HG03521 (cell line): ENCODE results near the gene LGALSL.
"Not testable (repeated sequence)": the region's sequence is repeated elsewhere in the genome, so short reads cannot be mapped to it uniquely, and the experiment has no call there.

Source experiments
- ATAC-seq: cut with Tn5 transposase; IDR thresholded peaks from one replicate; pipeline ENCODE4 v1.9.1; 2021; ENCODE audit warnings: mild to moderate bottlenecking, moderate library complexity; ENCODE audit not compliant: unreplicated experiment

The LGALSL gene

DNA sequence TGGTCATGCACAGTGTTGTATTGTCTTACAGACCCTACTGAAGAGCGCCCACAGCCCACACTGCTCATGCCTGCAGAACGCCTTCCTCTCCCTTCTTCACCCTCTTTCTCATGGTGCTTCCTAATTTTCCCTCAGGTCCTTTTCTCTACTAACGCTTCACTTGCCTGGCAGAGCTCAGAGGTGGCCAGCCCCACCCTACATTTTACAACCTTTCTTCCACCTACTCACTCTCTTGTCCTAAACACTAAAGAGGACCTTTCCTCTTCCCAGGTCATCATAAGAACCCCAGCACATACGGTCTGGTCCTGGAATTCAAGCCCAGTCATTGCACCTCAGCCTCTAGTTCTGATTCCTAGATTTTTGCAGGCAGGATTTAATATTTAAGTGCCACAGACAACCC, 11.7 kb upstream of the LGALSL start:
- no peak for ATAC-seq

DNA sequence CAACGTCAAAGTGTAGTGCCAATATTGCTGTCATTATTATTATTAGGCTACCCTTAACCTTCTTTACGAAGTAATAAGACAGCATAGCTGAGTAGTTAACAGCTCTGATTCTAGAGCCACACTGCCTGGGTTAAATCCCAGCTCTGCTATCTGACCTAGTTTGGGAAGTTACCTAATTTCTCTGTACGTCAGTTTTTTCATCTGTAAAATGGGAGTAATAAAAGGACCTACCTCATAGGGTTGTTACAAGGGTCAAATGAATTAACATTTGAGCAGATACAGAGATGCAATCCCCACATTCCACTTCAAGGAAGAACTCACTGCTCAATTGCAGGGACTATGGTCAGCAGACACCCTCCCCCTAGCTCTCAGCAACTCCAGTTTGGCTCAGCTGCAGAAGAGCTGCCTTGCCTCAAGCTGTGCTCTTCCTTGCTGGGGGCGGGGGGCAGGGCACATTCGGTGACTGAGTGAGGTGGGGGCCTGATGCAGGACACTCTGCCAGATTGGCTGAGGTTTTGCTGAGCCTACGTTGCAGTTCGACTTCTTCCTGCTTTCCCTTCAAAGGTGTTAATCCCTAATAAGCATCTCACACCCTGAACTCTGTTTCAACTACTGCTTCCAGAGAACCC, 11.0 kb upstream of the LGALSL start:
- no peak for ATAC-seq

DNA sequence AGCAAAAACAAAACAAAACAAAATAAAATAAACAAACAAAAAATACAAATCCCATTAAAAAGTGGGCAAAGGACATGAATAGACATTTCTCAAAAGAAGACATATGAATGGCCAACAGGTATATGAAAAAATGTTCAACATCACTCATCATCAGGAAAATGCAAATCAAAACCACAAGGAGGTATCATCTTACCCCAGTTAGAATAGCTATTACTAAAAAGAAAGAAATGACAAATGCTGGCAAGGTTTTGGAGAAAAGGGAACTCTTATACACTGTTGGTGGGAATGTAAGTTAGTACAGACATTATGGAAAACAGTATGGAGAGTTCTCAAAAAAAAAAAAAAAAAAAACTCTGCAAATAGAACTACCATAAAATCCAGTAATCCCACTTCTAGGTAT, 8.0 kb upstream of the LGALSL start:
- not testable (repeated sequence) for ATAC-seq

DNA sequence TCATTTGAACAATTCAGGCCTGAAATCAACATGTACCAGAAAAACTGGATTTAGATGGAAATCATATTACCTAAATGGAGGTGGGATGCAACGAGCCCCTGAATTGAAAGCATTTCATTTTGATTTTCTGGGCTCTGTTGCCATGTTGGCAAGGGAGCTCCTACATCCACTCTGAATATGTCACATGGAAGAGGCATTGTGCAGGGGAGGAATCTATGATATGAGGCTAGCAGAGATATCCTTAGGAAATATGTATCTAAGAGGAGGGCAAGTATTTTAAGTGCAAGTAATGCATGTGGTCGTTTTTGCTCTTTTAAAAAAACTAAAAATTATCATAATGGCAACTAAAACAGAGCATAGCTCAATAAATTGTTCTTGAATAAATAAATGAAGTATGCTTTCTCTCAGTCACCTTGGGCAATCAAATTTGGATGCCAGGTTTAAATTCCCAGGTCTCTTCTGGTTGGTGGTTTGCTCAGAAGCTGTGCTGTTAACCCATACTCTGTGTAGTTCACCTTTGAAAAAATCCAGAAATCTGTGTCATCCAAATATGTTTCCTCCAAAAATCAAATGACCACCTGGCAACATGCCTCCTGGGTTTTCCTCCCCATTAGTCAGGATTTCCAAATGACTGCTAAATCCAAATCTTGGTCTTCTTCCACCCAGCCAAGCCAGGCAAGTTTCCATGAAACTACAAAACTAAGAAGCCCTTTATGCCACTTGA, 6.5 kb upstream of the LGALSL start:
- no peak for ATAC-seq

DNA sequence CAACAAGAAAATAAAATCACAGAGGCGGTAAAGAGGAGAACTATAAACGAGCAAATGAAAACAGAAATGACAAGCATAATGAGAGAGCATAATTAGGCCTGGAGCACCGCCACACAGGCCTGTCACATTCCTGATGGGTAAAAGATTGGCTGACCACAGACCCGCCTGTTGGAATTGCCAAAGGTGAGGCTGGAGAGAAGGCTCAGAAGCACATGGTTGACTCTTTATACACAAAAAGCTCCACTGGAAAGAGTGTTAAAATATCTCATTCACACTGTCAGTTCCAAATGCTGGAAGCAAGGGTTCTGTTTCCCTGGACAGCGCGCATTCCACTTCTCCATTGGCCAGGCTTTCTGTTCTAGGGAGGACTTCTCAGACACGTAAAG, 5.9 kb upstream of the LGALSL start:
- ATAC-seq, result no peak

DNA sequence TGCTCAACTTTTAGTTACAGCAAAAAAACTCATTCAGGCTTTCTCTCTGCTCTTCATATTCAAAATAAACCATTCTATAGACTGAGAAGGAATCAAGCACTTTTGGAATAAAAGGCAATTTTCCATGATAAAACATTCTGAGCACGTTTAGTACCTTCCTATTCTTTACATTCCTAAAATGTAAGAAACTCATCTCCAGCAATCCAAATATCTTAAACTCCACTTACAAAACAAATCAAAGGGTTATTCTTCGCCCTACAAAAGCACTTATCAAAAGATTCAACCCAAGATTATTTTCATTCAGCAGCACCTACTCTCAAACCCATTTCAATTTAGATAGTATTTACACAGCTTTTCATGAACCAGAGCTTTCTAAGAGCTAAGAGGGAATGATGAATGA, 2.9 kb upstream of the LGALSL start:
- ATAC-seq, result no peak

DNA sequence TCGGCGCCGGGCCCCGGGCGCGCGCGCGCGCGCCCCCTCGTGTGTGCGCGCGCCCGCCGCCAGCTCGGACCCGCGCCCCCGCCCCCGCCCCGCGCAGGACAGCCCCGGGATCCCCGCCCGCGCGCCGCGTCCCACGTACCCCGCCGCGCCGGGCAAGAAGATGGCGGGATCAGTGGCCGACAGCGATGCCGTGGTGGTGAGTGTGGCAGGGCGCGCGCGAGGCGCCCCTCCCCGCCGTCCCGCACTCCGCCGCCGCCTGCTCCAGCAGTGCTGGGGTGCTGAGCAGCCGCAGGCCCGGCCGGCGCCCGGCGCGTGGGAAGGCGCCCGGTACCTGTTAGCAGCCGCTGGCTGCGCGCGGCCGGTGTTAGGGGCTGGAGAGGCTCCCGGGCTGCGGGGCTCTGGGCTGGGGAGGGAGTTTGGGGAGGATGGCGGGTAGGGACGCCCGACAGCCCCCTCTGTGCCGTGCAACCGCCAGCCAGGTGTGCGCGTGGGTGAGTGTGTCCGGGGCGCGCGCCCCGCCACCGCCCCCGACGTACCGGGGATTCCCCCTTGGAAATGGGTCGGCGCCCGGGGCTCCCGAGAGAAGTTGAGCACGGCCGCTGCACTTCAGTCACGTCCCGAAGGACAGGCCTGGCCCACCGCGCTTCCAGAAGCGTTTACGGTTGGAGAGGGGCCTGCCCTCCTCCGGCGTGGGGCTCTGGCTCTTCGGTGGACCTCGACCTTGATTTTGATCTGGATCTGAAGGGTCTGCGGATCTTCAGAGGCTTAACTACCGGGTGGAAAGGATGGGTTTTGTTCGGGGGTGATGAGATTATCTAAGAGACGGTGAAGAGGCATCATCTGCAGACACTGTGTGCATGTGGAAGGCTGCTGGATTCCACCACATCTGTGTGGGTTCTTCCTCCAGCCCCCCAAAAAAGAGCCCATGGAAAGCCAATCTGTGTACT, 697 bp downstream of the LGALSL start:
- ATAC-seq, result peak; percentile 39

DNA sequence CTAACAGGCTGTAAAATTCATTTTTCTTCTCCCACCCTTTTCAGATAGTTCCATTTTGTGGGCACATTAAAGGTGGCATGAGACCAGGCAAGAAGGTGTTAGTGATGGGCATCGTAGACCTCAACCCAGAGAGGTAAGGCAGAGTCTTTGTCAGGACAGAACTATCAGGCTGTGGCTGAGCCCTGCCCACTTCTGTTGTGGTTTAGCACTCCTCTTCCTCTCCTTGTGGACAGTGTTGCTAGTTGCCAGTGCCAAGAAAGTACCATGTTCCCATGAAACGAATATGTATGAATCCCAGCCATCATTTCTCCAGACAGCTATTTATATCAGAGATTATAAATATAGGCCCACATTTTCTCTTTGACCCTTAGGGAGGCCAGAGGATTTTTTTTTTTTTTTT, 1.6 kb downstream of the LGALSL start:
- ATAC-seq, result no peak

DNA sequence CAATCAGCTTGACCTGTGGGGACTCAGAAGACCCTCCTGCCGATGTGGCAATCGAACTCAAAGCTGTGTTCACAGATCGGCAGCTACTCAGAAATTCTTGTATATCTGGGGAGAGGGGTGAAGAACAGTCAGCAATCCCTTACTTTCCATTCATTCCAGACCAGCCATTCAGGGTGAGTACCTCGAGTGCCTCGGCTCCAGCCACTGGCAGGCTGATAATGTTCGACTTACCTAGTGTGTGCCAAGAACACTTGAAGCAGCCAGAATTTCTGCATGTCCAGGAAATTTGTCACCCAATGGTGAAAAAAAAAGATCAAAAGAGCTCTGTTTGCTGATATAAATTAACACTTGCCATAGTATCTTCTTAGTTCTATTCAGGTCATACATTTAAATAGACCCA, 2.3 kb downstream of the LGALSL start:
- no peak for ATAC-seq

DNA sequence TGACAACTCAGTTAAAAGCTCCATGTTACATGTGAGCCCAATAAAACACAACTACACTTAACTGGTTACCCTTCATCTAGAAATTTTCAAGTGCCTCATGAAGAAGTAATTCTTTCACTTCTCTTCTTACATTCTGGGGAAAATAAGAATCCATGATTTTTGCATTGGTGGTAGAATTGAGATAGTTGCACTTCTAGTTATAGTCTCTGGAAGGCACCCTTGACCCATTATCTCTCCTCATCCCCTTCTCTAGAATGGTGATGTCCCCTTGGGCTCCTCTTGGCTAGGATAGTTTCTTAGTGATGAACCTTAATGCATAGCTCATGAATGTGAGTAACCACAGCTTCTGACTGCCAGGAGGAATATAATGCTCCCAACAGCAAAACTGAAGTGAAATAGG, 3.6 kb downstream of the LGALSL start:
- ATAC-seq, result no peak

DNA sequence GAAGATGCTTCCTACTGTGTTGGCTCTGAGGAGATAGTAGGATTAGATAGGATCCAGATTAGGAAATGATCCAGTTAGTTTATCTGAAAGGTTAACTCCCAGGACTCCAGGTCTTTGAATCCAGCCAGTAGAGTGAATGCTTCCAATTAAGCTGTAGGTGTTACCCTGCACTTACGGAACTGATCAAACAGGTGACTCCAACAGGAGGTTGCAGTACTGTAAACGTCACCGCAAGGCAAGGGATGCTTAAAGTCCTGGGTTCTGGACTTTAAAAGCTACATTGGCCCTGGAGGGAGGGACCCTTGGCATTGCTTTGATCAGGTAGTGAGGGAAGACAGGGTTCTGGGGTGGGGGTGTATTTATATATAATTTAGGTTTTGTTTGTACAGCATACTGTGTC, 5.6 kb downstream of the LGALSL start:
- ATAC-seq, result no peak

DNA sequence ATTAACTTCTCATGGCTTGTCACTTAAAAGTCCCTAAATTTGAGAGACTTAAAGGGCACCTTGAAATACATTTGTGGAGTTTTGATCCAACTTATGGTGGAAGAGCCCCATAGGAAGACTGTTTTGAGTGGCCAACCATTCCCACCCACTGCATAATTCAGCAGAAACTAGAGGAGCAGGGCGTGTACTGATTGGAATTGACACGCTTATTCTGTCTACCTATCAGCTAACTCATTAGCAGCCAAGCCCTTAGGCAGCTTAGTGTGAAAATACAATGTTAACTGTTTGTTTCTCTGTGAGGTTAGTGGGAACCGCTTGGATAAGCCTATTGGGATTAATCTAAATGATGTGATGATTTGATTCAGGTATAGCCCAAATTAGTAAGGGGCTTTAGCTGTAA, 6.4 kb downstream of the LGALSL start:
- no peak for ATAC-seq

DNA sequence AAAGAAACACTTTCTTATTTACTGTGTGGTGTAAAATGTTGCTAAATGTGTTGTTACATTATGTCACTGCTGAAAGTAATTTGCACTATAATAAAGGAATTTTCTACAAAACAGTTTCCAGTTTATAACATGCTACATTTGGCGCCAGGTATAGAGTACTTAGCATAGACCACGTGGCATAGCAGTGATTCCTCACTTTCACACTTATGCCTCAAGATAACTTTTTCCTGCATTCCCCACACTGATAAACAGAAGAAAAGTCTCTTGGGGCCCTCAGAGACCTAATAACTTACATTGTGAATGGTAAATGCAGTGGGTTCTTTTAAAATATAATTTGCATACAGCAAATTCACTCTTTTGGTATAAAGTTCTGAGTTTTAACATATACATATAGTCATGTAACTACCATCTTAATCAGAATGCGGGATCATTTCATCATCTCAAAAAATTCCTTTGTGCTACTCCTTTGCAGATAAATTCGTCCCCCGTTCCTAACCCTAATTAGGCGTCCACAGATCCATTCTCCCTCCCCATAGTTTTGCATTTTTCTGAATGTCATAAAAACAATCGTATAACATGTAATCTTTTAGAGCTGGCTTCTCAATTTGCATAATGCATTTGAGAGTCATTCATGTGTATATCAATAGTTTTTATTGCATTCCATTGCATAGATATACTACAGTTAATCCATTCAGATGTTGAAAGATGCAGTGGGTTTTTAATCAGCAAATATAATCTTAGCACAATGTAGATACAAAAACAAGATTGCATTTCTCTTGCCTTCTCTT, 7.5 kb downstream of the LGALSL start:
- no peak for ATAC-seq

DNA sequence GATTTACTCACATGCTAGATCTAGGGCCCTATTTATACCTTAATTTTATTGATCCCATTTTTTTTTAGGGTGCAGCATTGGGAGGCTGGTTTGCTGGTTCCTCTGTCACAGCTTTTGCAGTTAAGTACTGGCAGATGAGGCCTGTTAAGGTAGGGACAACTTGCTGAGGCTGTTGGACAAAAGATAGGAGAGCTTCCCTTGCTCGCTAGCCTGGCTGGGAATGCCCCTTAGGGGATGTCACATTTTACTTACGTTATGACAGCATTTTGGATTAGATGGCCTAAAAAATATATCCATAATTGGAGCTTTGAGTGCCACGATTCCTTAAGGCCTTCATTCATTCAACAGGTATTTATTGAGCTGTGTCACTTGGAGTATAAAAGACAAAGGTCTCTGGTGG, 8.2 kb downstream of the LGALSL start:
- no peak for ATAC-seq

DNA sequence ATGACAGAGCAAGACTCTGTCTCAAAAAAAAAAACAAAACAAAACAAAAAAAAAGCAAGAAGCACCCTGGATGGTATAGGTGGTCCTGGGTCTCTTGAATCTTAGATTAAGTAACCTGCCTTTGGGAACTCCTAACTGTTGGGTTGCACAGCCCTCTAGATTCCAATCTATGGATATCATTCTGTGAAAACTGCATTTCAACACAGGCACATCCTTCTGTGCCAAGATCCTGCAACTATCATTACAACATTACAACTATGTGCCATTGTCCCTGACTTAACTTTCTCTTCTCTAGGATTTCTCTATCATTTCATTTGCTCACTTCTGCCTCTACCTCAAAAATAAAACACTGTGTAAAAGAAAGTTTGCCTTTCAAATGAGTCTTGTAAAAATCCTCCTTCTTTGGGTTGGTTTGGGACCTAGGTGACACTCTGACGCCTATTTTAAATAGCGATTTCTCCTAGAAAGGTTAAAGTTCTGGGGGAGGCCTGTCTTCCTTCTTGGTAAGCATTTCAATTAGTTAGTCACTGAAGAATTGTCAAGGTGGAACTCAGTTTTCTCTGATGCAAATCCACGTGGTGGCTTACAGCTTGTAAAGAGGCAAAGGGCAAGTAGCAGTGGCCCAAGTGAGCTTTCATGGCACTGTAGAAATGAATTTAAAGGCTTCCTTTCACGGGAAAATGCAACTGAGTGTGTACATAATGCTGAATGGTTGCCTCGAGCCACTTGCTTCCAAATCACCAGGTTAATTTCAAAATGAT, 9.2 kb downstream of the LGALSL start:
- no peak for ATAC-seq

DNA sequence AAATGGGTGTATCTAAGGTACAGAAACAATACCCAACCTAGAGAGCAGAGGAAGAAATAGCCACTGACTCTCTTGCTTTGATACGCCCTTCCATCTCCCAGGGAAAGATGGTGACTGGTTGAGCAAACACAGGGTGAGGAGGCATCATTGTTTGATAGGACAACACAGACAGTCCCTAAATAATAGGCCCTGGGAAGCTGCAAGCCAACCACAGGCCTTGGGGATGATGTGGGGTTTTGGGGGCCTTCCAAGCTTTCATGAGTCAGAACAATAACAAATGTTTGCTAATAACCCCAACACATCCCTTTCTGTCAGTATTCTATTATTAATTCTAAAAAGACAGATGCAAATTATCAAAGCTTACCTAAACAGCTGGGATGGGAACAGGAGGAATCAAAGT, 9.8 kb downstream of the LGALSL start:
- ATAC-seq, result no peak

DNA sequence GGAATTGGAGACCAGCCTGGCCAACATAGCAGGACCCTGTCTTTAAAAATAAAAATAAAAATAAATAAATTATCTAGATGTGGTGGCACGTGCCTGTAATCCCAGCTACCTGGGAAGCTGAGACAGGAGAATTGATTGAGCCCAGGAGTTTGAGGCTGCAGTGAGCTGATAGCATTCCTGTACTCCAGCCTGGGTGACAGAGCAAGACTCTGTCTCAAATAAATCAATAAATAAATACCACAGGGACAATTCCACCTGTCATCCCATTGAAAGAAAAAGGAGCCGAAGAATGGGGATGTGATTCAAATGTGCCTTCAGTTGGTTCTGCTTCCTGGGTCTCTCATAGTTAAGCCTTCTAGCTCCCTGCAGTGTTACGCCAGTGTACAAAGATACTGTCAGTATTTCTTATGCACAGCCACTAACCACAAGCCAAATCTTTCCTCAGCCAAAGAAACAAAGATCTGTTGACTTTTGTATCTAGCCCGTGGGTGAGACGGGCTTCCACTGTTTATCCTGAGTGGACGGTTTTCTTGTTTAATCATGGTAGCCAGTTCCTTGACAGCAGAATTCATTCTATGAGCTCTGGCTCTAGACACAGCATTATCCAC, 12.6 kb downstream of the LGALSL start:
- ATAC-seq, result no peak

DNA sequence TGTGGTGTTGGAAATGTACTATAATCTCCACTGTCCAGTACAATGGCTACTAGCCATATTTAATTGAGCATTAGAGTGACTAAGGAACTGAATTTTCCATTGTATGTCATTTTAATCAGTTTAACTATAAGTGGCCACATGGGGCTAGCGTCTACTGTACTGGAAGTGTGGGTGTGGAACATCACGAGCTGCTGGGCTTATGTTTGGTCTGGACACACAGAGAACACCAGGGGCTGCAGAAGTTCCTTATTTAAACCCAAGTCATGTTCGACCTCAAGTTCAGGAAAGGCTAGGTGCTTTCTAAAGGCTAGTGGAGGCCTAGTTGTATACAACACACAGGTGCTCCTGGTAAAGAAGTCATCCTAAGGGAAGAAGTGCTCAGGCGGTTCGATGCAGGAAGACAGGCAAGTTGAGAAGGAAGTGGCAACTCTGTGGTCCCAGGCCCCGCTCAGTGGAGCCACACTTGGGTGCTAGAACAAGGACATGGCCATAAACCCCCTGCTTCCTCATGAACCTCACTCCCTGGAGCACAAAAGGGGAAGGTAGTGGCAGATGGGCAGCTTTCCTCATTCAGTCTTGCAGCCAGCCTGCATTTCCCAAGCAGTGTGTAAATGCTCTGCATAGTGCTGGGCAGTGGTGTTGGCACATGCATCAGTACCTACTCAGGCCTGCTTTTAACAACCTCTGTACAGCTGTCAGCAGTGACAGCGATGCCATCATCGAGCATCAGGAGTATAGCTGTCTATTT, 13.3 kb downstream of the LGALSL start:
- ATAC-seq, result no peak

DNA sequence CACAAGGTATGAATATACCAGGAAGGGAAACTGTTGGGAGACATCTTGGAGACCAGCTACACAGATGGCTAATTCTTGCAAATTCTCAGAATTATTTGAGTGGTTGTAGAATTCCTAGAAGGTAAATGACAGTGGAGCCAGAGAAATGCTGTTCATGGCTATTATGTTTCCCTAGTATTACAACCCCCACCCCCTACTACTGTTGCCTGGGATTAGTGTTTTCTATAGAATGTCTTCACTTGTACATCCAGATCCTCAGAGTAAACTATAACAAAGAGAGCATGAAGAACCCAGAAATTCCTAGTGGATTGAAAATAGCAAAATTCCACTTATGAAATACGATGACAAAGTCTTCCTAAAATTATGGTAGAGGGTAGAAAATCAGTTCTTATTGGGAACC, 15.3 kb downstream of the LGALSL start:
- no peak for ATAC-seq
